SK-N-SH treated with all-trans-retinoic acid at 6 μM for 48 hours (cell line): ENCODE measurements around the gene CBFA2T2.

Experiments
- ARNTL ChIP-seq: fragments of 450-650 bp; formaldehyde crosslinking; IDR thresholded peaks from 2 replicates; pipeline ENCODE4 v1.5.0; 2020; ENCODE audit warnings: low read depth, mild to moderate bottlenecking, moderate library complexity, borderline replicate concordance
- CSDC2 ChIP-seq: fragments of 250-450 bp; sonication (Bioruptor Pico); IDR thresholded peaks from 2 replicates; pipeline ENCODE4 v1.5.0; 2020; ENCODE audit warnings: mild to moderate bottlenecking, moderate library complexity

DNA sequence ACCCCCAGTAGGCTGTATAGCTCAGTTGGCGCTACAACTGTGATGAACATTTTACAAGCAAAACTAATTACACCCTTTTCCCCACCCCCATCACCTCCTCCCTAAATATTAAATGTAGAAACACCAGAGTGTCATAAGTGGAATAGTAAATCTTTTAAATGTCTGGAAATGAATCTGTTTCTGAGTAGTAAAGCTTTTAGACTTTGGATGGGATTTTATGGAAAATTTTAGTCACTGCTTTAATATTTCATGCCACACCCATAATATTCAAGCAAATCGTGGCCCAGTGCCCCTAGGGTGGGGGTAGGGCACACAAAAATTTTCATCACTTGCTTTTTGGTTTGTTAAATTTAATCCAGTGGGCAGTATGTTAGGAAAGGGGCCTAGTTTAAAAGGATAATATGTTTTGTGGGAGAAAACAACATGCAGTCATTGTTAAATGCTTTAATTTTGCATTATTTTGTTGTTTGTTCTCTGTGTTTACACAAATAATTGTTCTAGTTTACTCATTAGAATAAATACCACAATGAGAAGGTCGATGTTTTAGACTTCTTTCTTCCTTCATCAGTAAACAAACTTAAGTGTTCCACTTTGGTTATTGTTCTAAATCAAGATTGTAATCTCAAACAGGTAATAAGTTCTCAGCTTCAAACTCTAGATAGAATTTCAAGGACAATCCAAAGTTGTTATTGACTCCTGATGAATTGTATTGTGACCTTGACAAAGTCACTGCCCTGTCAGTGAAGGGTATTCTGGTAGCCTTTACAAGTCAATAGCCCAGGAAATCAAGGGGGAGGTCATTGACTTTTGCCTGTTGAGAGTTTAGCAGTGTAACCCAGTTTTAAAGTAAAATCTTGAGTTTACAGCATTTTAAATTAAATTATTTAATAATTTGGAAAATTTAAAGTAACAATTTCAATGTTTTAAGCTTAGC is 79.2 kb downstream of the CBFA2T2 start:
- TF ChIP-seq CSDC2 (no peak), ARNTL (CRISPR knock-in tag) (no peak)
